HG02759 (cell line): ENCODE results near the gene ZBTB1.
"Not testable (repeated sequence)": the region's sequence is repeated elsewhere in the genome, so short reads cannot be mapped to it uniquely, and the experiment has no call there.

Experiments used
- ATAC-seq: cut with Tn5 transposase; IDR thresholded peaks from one replicate; pipeline ENCODE4 v1.9.1; 2021; ENCODE audit warnings: mild to moderate bottlenecking, moderate library complexity; ENCODE audit not compliant: unreplicated experiment

ZBTB1 gene

DNA sequence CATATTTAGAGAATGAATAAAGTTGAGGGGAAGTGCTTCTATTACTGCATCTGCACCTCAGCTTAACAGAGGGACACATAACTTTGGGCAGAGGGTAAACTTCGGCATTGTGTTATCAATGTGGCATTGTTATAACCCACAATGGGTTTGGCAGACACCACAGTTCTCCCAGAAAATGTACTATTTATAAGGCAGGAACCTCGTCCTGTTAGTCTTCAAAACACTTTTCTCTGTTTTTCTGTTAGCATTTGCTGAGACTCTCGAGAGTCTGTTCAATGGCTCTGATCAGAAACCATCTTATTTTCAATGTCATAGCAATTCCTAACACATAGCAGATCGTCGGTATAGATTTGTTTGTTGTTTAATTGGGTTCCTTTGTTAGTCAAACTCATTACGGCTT, 59.1 kb downstream of the ZBTB1 start:
- no peak for ATAC-seq

DNA sequence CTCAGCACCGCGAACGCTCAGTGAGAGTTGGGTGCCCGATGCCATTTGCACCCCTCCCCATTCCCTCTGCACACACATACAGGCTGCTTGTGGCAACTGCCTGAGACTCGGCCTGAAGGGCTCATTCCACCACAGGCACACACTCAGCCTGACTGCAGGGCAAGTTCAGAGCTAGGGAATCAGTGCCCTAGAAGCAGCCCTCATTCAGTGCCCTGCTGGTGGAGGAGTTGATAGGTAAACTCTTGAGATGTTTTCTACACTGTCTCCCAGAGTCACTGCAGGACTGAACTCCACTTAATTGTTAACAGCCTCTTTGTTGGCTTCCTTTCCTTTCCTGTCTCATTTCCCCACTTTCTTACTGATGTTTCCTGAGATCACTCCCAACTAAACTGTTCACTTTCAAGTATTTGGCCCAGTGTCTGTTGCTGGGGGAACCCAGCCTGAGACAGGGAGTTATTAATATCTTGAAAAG, 62.1 kb downstream of the ZBTB1 start:
- no peak for ATAC-seq

GRCh38 chr14:64569138-64569631, 64.6 kb downstream of the ZBTB1 start:
- no peak for ATAC-seq

DNA sequence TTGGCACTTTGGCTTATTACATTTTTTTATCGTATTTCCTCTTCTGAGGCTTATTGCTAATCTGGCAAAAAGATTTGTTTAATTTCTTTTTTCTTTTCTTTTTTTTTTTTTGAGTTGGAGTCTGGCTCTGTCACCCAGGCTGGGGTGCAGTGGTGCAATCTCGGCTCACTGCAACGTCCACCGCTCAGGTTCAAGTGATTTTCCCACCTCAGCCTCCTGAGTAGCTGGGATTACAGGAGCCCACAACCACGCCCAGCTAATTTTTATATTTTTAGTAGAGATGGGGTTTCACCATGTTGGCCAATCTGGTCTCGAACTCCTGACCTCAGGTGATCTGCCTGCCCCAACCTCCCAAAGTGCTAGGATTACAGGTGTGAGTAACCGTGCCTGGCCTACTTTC, 65.1 kb downstream of the ZBTB1 start:
- not testable (repeated sequence) for ATAC-seq

GRCh38 chr14:64572386-64573104, 68.0 kb downstream of the ZBTB1 start:
- ATAC-seq = no peak

GRCh38 chr14:64573109-64573508, 68.5 kb downstream of the ZBTB1 start:
- no peak for ATAC-seq
